ENCODE measurements around the gene PDXDC1.
"Not testable (repeated sequence)": the region's sequence is repeated elsewhere in the genome, so short reads cannot be mapped to it uniquely, and the experiment has no call there.

PDXDC1 gene

DNA sequence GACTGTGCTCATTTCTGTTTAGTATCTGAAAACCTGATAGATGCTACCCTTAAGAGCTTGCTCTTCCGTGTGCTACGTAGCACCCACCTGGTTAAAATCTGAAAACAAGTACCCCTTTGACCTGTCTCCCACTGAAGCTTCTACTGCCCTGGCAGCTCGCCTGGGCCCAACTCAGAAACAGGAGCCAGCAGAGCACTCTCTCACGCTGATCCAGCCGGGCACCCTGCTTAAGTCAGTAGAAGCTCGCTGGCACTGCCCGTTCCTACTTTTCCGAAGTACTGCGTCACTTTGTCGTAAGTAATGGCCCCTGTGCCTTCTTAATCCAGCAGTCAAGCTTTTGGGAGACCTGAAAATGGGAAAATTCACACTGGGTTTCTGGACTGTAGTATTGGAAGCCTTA, 62.2 kb downstream of the PDXDC1 start:
- Histone ChIP-seq H3K4me1 (ENCODE audit: control insufficient read depth in 1 of 2, insufficient read depth in 2 of 2, low read length in 2 of 2) (peaks cover 0 to 10% of the 10 kb centered on the region in 2 donors), H3K9me3 (ENCODE audit: control insufficient read depth in 1 of 2, low read length in 2 of 2) (no peaks in the 10 kb centered on the region), H3K27ac (ENCODE audit: low read depth, low read length) (no peak overlapping the region), H3K9ac (ENCODE audit: low read depth in 1 of 2, low read length in 2 of 2) (no peak overlapping the region), H3K36me3 (ENCODE audit: control insufficient read depth in 1 of 2, insufficient read depth in 2 of 2, low read length in 2 of 2) (peaks cover 66 to 91% of the 10 kb centered on the region in 2 donors), H3K4me3 (ENCODE audit: low read depth in 1 of 2, low read length in 2 of 2) (no peak overlapping the region), H3K27me3 (ENCODE audit: control insufficient read depth in 1 of 2, insufficient read depth in 2 of 2, low read length in 2 of 2) (no peaks in the 10 kb centered on the region)

DNA sequence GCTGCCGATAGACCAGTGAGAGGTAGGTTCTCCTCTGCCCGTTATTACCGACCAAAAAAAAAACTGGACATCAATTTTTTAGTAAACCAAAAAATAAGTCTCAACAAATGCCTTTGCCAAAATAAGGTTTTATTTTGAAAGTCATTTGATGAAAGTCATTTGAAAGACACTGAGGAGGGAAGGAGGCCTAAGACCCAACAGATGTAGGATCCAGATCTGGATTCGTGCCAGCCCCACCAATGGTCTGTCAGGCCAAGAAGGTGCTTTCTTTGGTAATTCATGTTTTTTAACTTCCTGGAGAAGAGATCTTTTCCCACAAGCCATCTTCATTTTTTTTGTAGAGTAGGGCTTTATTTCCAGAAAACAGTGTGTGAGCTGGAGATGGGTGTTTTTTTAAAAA, 62.9 kb downstream of the PDXDC1 start:
- peaks cover 0 to 10% of the 10 kb centered on the region in 2 donors for H3K4me1 ChIP-seq (ENCODE audit: control insufficient read depth in 1 of 2, insufficient read depth in 2 of 2, low read length in 2 of 2)

DNA sequence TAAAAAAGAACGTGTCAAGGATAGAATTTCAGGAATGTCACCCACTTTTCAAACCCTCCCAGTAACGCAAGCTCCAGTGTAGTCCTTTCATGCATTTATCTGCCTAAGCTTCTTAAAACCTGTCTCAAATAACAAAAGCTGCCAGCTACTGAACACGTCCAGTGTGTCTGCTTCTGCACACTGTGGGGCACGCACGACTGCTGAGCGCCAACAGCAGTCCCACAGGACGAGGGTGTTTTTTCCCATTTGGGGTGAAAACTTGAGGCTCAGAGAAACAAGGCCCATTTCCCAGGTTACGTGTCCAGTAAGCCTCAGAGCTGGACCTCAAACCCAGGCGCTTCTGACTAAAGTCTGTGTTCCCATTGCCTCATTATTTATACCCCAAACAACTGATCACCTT, 63.9 kb downstream of the PDXDC1 start:
- H3K36me3 ChIP-seq (ENCODE audit: control insufficient read depth in 1 of 2, insufficient read depth in 2 of 2, low read length in 2 of 2): peaks cover 51 to 74% of the 10 kb centered on the region in 2 donors
- no peaks in the 10 kb centered on the region for H3K27me3 ChIP-seq (ENCODE audit: control insufficient read depth in 1 of 2, insufficient read depth in 2 of 2, low read length in 2 of 2)
- H3K4me1 ChIP-seq (ENCODE audit: control insufficient read depth in 1 of 2, insufficient read depth in 2 of 2, low read length in 2 of 2): peaks cover 0 to 10% of the 10 kb centered on the region in 2 donors
- H3K4me3 ChIP-seq (ENCODE audit: low read depth in 1 of 2, low read length in 2 of 2): no peak overlapping the region
- no peak overlapping the region for H3K27ac ChIP-seq (ENCODE audit: low read depth, low read length)
- H3K9ac ChIP-seq (ENCODE audit: low read depth in 1 of 2, low read length in 2 of 2): no peak overlapping the region
- no peaks in the 10 kb centered on the region for H3K9me3 ChIP-seq (ENCODE audit: control insufficient read depth in 1 of 2, low read length in 2 of 2)

More for the DNA sequence above, 62.9 kb downstream of the PDXDC1 start:
- peaks cover 60 to 84% of the 10 kb centered on the region in 2 donors for H3K36me3 ChIP-seq (ENCODE audit: control insufficient read depth in 1 of 2, insufficient read depth in 2 of 2, low read length in 2 of 2)
- no peak overlapping the region for H3K4me3 ChIP-seq (ENCODE audit: low read depth in 1 of 2, low read length in 2 of 2)
- no peak overlapping the region for H3K9ac ChIP-seq (ENCODE audit: low read depth in 1 of 2, low read length in 2 of 2)
- no peak overlapping the region for H3K27ac ChIP-seq (ENCODE audit: low read depth, low read length)
- H3K9me3 ChIP-seq (ENCODE audit: control insufficient read depth in 1 of 2, low read length in 2 of 2): no peaks in the 10 kb centered on the region
- H3K27me3 ChIP-seq (ENCODE audit: control insufficient read depth in 1 of 2, insufficient read depth in 2 of 2, low read length in 2 of 2): no peaks in the 10 kb centered on the region

DNA sequence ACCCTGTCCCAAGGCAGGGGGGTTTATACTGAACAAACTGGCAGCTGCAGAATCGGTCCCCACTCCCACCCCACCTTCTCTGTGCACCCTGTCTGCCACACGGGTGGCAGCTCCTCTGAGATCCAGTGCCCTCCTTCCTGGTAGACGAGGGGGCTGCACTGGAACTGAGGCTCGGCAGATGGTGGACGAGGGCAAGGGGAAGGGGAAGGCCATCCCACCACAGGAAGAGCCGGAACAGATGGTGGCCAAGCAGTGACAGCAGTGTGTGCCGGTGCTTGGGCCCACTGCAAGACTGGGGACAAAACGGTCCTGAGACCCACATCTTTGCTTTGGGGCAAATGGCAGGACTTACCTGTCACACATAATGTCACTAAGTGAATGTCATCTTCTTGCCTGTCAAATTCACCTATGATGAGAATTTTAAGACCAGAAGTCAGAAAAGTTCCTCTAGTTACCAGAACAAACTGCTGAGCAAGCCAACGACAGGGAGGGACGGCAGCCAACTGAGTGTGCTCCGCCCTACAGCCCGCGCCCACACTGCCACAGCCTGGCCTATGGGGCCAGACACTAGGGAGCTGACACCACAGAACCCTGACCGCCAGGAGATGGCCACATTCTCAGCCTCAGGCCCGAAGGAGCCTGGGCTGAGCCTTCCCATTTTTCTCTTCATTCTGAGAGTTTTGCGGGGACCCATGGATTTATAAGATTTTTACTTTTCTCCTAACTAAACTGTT, 66.6 kb downstream of the PDXDC1 start:
- no peak overlapping the region for H3K9ac ChIP-seq (ENCODE audit: low read depth in 1 of 2, low read length in 2 of 2)
- peaks cover 0 to 10% of the 10 kb centered on the region in 2 donors for H3K4me1 ChIP-seq (ENCODE audit: control insufficient read depth in 1 of 2, insufficient read depth in 2 of 2, low read length in 2 of 2)
- no peak overlapping the region for H3K27ac ChIP-seq (ENCODE audit: low read depth, low read length)
- H3K9me3 ChIP-seq (ENCODE audit: control insufficient read depth in 1 of 2, low read length in 2 of 2): no peaks in the 10 kb centered on the region
- no peak overlapping the region for H3K4me3 ChIP-seq (ENCODE audit: low read depth in 1 of 2, low read length in 2 of 2)
- H3K36me3 ChIP-seq (ENCODE audit: control insufficient read depth in 1 of 2, insufficient read depth in 2 of 2, low read length in 2 of 2): peaks cover 28 to 58% of the 10 kb centered on the region in 2 donors
- H3K27me3 ChIP-seq (ENCODE audit: control insufficient read depth in 1 of 2, insufficient read depth in 2 of 2, low read length in 2 of 2): no peaks in the 10 kb centered on the region

DNA sequence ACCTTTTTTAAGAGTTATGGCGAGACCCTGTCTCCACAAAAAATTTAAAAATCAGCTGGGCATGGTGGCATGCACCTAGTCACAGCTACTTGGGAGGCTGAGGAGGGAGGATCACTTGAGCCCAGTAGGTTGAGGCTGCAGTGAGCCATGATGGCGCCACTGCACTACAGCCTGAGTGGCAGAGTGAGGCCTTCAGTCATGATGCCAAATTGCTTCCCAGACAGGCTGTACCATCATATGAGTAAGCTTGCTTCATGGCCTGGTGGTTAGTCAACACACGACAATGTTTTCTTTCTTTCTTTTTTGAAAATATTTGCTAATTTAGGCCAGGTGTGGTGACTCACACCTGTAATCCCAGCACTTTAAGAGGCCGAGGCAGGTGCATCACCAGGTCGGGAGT, 68.5 kb downstream of the PDXDC1 start:
- peaks cover 0 to 10% of the 10 kb centered on the region in 2 donors for H3K4me1 ChIP-seq (ENCODE audit: control insufficient read depth in 1 of 2, insufficient read depth in 2 of 2, low read length in 2 of 2)
- peaks cover 25 to 51% of the 10 kb centered on the region in 2 donors for H3K36me3 ChIP-seq (ENCODE audit: control insufficient read depth in 1 of 2, insufficient read depth in 2 of 2, low read length in 2 of 2)
- no peaks in the 10 kb centered on the region for H3K27me3 ChIP-seq (ENCODE audit: control insufficient read depth in 1 of 2, insufficient read depth in 2 of 2, low read length in 2 of 2)
- H3K9me3 ChIP-seq (ENCODE audit: control insufficient read depth in 1 of 2, low read length in 2 of 2): no peaks in the 10 kb centered on the region
- no peak overlapping the region for H3K9ac ChIP-seq (ENCODE audit: low read depth in 1 of 2, low read length in 2 of 2)
- H3K27ac ChIP-seq (ENCODE audit: low read depth, low read length): no peak overlapping the region
- H3K4me3 ChIP-seq (ENCODE audit: low read depth in 1 of 2, low read length in 2 of 2): no peak overlapping the region

DNA sequence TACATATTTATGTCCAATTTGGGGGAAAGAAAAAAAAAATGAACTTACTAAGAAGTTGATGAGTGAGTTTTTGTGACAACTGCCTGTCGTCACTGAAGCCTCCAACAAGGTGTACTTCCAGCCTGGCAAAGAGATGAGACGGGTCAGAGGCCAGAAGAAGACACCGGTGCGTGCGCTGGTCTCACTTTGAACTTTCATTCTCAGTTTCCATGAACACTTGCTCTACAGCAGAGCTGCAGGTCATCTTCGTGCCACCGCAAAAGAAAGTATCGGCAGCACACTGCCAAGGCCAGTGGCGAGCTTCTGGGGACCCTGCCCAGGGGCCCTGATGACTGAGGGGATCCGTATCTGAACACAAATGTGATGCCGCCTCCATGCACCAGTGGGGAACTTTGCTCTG, 69.5 kb downstream of the PDXDC1 start:
- Histone ChIP-seq H3K27ac (ENCODE audit: low read depth, low read length) (no peak overlapping the region), H3K9ac (ENCODE audit: low read depth in 1 of 2, low read length in 2 of 2) (no peak overlapping the region), H3K9me3 (ENCODE audit: control insufficient read depth in 1 of 2, low read length in 2 of 2) (no peaks in the 10 kb centered on the region), H3K4me3 (ENCODE audit: low read depth in 1 of 2, low read length in 2 of 2) (no peak overlapping the region), H3K36me3 (ENCODE audit: control insufficient read depth in 1 of 2, insufficient read depth in 2 of 2, low read length in 2 of 2) (peaks cover 25 to 41% of the 10 kb centered on the region in 2 donors), H3K4me1 (ENCODE audit: control insufficient read depth in 1 of 2, insufficient read depth in 2 of 2, low read length in 2 of 2) (peaks cover 0 to 10% of the 10 kb centered on the region in 2 donors), H3K27me3 (ENCODE audit: control insufficient read depth in 1 of 2, insufficient read depth in 2 of 2, low read length in 2 of 2) (no peaks in the 10 kb centered on the region)

DNA sequence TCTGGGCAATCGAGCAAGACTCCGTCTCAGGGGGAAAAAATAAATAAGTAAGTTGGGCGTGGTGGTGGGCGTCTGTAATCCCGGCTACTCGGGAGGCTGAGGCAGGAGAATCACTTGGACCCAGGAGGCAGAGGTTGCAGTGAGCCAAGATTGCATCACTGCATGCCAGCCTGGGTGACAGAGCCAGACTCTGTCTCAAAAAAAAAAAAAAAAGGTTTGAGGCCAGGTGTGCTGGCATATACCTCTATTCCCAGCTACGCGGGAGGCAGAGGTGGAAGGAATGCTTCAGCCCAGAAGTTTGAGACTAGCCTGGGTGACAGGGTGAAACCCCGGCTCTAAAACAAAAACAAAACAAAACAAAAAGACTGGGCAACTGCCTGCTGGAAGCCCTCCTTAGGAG, 70.4 kb downstream of the PDXDC1 start:
- H3K27me3 ChIP-seq (ENCODE audit: control insufficient read depth in 1 of 2, insufficient read depth in 2 of 2, low read length in 2 of 2); H3K9me3 ChIP-seq (ENCODE audit: control insufficient read depth in 1 of 2, low read length in 2 of 2); H3K27ac ChIP-seq (ENCODE audit: low read depth, low read length); H3K4me1 ChIP-seq (ENCODE audit: control insufficient read depth in 1 of 2, insufficient read depth in 2 of 2, low read length in 2 of 2); H3K4me3 ChIP-seq (ENCODE audit: low read depth in 1 of 2, low read length in 2 of 2); H3K9ac ChIP-seq (ENCODE audit: low read depth in 1 of 2, low read length in 2 of 2): not testable (repeated sequence)
- peaks cover 16 to 31% of the 10 kb centered on the region in 2 donors for H3K36me3 ChIP-seq (ENCODE audit: control insufficient read depth in 1 of 2, insufficient read depth in 2 of 2, low read length in 2 of 2)

DNA sequence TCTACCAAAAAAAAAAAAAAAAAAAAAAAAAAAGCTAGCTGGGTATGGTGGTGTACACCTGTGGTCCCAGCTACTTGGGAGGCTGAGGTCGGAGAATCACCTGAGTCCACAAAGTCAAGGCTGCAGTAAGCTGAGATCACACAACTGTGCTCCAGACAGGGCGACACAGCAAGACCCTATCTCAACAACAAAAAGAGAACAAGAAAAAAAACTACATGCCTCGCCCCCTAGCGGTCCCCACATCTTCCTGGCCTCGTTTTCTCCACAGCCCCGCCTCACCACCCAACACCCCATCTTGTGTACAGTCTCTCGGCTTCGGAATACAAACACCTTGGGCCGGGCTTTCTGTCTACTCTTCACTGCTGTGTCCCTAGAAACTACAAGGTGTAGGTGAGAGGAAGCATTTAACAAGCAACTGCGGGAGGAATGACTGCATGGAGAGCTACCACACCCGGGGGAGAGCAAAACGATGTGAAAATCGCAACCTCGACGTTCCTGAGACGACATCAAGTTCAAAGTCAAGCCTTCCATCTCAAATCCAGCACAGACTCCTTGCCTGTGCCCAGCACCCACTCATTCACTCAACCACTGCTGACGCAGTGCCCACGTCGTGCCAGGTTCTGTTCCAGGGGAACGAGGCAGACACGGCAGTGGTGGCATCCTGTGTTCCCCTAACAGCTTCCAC, 72.0 kb downstream of the PDXDC1 start:
- H3K27ac ChIP-seq (ENCODE audit: low read depth, low read length): no peak overlapping the region
- H3K9ac ChIP-seq (ENCODE audit: low read depth in 1 of 2, low read length in 2 of 2): no peak overlapping the region
- no peaks in the 10 kb centered on the region for H3K9me3 ChIP-seq (ENCODE audit: control insufficient read depth in 1 of 2, low read length in 2 of 2)
- H3K4me1 ChIP-seq (ENCODE audit: control insufficient read depth in 1 of 2, insufficient read depth in 2 of 2, low read length in 2 of 2): peaks cover 0 to under 1% of the 10 kb centered on the region in 2 donors
- H3K27me3 ChIP-seq (ENCODE audit: control insufficient read depth in 1 of 2, insufficient read depth in 2 of 2, low read length in 2 of 2): no peaks in the 10 kb centered on the region
- peaks cover 10 to 20% of the 10 kb centered on the region in 2 donors for H3K36me3 ChIP-seq (ENCODE audit: control insufficient read depth in 1 of 2, insufficient read depth in 2 of 2, low read length in 2 of 2)
- no peak overlapping the region for H3K4me3 ChIP-seq (ENCODE audit: low read depth in 1 of 2, low read length in 2 of 2)

DNA sequence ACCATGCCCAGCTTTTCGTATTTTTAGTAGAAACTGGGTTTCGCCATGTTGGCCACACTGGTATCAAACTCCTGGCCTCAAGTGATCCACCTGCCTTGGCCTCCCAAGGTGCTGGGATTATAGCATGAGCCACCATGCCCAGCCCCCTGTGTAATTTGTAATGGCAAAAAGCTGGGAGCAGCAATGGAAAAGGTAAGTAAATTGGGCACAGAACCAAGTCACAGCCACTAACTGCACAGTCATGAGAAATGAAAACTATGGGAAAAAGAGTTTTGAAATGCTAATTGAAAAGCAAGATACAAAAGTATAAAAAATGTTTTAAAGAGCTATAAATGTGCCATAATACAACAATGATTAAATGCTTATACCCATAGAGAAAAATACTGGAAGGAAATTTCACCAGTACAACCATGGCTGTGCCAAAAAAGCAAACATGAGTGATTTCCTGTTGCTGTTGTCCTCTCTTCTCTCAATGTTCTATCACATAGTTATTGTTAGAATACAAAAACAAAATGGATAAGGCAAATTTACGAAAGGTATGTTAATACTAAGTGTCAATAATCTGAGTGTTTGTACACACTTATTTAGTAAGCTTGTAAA, 74.9 kb downstream of the PDXDC1 start:
- Histone ChIP-seq H3K4me1 (ENCODE audit: control insufficient read depth in 1 of 2, insufficient read depth in 2 of 2, low read length in 2 of 2) (peaks cover 0 to 5% of the 10 kb centered on the region in 2 donors), H3K36me3 (ENCODE audit: control insufficient read depth in 1 of 2, insufficient read depth in 2 of 2, low read length in 2 of 2) (peaks cover 10 to 16% of the 10 kb centered on the region in 2 donors), H3K9ac (ENCODE audit: low read depth in 1 of 2, low read length in 2 of 2) (no peak overlapping the region), H3K9me3 (ENCODE audit: control insufficient read depth in 1 of 2, low read length in 2 of 2) (no peaks in the 10 kb centered on the region), H3K4me3 (ENCODE audit: low read depth in 1 of 2, low read length in 2 of 2) (no peak overlapping the region), H3K27ac (ENCODE audit: low read depth, low read length) (no peak overlapping the region), H3K27me3 (ENCODE audit: control insufficient read depth in 1 of 2, insufficient read depth in 2 of 2, low read length in 2 of 2) (no peaks in the 10 kb centered on the region)

DNA sequence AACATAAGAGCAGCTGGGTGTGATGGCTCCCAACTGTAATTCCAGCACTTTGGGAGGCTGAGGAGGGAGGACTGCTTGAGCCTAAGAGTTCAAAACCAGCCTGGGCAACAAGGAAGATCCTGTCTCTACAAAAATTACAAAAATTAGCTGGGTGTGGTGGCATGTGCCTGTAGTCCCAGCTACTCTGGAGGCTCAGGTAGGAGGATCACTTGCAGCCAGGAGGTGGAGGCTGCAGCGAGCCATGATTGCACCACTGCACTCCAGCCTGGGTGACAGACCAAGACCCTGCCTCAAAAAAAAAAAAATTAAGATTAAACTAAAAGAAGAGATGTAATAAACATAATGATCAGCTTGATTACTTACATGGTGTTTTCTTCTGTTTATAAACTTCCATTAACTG, 75.6 kb downstream of the PDXDC1 start:
- H3K27me3 ChIP-seq (ENCODE audit: control insufficient read depth in 1 of 2, insufficient read depth in 2 of 2, low read length in 2 of 2); H3K9me3 ChIP-seq (ENCODE audit: control insufficient read depth in 1 of 2, low read length in 2 of 2); H3K4me3 ChIP-seq (ENCODE audit: low read depth in 1 of 2, low read length in 2 of 2); H3K4me1 ChIP-seq (ENCODE audit: control insufficient read depth in 1 of 2, insufficient read depth in 2 of 2, low read length in 2 of 2); H3K9ac ChIP-seq (ENCODE audit: low read depth in 1 of 2, low read length in 2 of 2); H3K27ac ChIP-seq (ENCODE audit: low read depth, low read length): not testable (repeated sequence)
- peaks cover 10 to 16% of the 10 kb centered on the region in 2 donors for H3K36me3 ChIP-seq (ENCODE audit: control insufficient read depth in 1 of 2, insufficient read depth in 2 of 2, low read length in 2 of 2)
